WTC11 (cell line): ENCODE data around the gene GLI1. TPM values are rescaled to one million over a fixed set of nuclear protein-coding genes. Genes with fewer than 3 reads are reported as not detected.
A peak's percentile ranks its signal among the peaks of the same experiment; 100 is the strongest.

Source experiments
- AR ChIP-seq: fragments of 250-450 bp; sonication (Bioruptor Pico); IDR thresholded peaks from 2 replicates; pipeline ENCODE4 v1.9.0; 2021; ENCODE audit warnings: mild to moderate bottlenecking
- CBFB ChIP-seq: sonication (generic); formaldehyde crosslinking; IDR thresholded peaks from 2 replicates; pipeline ENCODE4 v1.8.1; 2022; ENCODE audit warnings: mild to moderate bottlenecking, low read depth, missing genetic modification reagents
- E2F4 ChIP-seq: sonication (generic); formaldehyde crosslinking; IDR thresholded peaks from 2 replicates; pipeline ENCODE4 v1.8.1; 2022; ENCODE audit warnings: low read depth, mild to moderate bottlenecking, moderate library complexity, missing genetic modification reagents, borderline replicate concordance
- EMX1 ChIP-seq: fragments of 250-450 bp; sonication (Bioruptor Pico); IDR thresholded peaks from 2 replicates; pipeline ENCODE4 v1.8.0; 2021; ENCODE audit warnings: mild to moderate bottlenecking
- ERG ChIP-seq: fragments of 250-450 bp; sonication (Bioruptor Pico); IDR thresholded peaks from 2 replicates; pipeline ENCODE4 v1.8.0; 2021; ENCODE audit warnings: mild to moderate bottlenecking
- ESRRA ChIP-seq: sonication (generic); formaldehyde crosslinking; IDR thresholded peaks from 2 replicates; pipeline ENCODE4 v1.8.1; 2022; ENCODE audit warnings: mild to moderate bottlenecking, missing genetic modification reagents, borderline replicate concordance
- ETV6 ChIP-seq: sonication (generic); formaldehyde crosslinking; IDR thresholded peaks from 2 replicates; pipeline ENCODE4 v1.8.1; 2022; ENCODE audit warnings: mild to moderate bottlenecking, missing genetic modification reagents
- GRHL2 ChIP-seq: fragments of 250-450 bp; sonication (Bioruptor Pico); IDR thresholded peaks from 2 replicates; pipeline ENCODE4 v1.8.0; 2022; ENCODE audit warnings: mild to moderate bottlenecking, moderate library complexity; ENCODE audit not compliant: insufficient replicate concordance, severe bottlenecking
- IRF2 ChIP-seq: sonication (generic); formaldehyde crosslinking; IDR thresholded peaks from 2 replicates; pipeline ENCODE4 v1.8.0; 2022; ENCODE audit warnings: low read depth, missing genetic modification reagents, borderline replicate concordance
- JAZF1 ChIP-seq: fragments of 250-450 bp; sonication (Bioruptor Pico); IDR thresholded peaks from 2 replicates; pipeline ENCODE4 v1.9.0; 2021; ENCODE audit warnings: moderate library complexity, mild to moderate bottlenecking, inconsistent platforms
- MXD4 ChIP-seq: fragments of 250-450 bp; sonication (Bioruptor Pico); IDR thresholded peaks from 2 replicates; pipeline ENCODE4 v1.8.0; 2021; ENCODE audit warnings: mild to moderate bottlenecking, moderate library complexity, borderline replicate concordance
- NR2C2 ChIP-seq: sonication (generic); formaldehyde crosslinking; IDR thresholded peaks from 2 replicates; pipeline ENCODE4 v1.8.0; 2022; ENCODE audit warnings: mild to moderate bottlenecking, missing genetic modification reagents
- PRDM15 ChIP-seq: sonication (generic); formaldehyde crosslinking; IDR thresholded peaks from 2 replicates; pipeline ENCODE4 v1.8.0; 2022; ENCODE audit warnings: missing genetic modification reagents
- RORB ChIP-seq: fragments of 250-450 bp; sonication (Bioruptor Pico); IDR thresholded peaks from 2 replicates; pipeline ENCODE4 v1.9.0; 2021; ENCODE audit warnings: mild to moderate bottlenecking
- SOX15 ChIP-seq: fragments of 250-450 bp; sonication (Bioruptor Pico); IDR thresholded peaks from 2 replicates; pipeline ENCODE4 v1.9.0; 2021; ENCODE audit warnings: mild to moderate bottlenecking
- TP53 ChIP-seq: sonication (generic); formaldehyde crosslinking; IDR thresholded peaks from 2 replicates; pipeline ENCODE4 v1.8.1; 2023; ENCODE audit warnings: mild to moderate bottlenecking, missing genetic modification reagents
- USF2 ChIP-seq: sonication (generic); formaldehyde crosslinking; IDR thresholded peaks from 2 replicates; pipeline ENCODE4 v1.8.1; 2023; ENCODE audit warnings: mild to moderate bottlenecking, missing genetic modification reagents, moderate library complexity
- ZBTB43 ChIP-seq: sonication (generic); formaldehyde crosslinking; IDR thresholded peaks from 2 replicates; pipeline ENCODE4 v1.8.1; 2023; ENCODE audit warnings: mild to moderate bottlenecking, missing genetic modification reagents
- ZNF219 ChIP-seq: sonication (generic); formaldehyde crosslinking; IDR thresholded peaks from 2 replicates; pipeline ENCODE4 v1.8.0; 2023; ENCODE audit warnings: missing genetic modification reagents, mild to moderate bottlenecking, borderline replicate concordance
- ZNF281 ChIP-seq: sonication (generic); formaldehyde crosslinking; IDR thresholded peaks from 2 replicates; pipeline ENCODE4 v1.8.0; 2023; ENCODE audit warnings: mild to moderate bottlenecking, missing genetic modification reagents
- ZNF317 ChIP-seq: sonication (generic); formaldehyde crosslinking; IDR thresholded peaks from 2 replicates; pipeline ENCODE4 v1.8.1; 2023; ENCODE audit warnings: low read depth, mild to moderate bottlenecking, moderate library complexity, missing genetic modification reagents, borderline replicate concordance
- ZNF423 ChIP-seq: fragments of 250-450 bp; sonication (Bioruptor Pico); IDR thresholded peaks from 2 replicates; pipeline ENCODE4 v2.1.2; 2022; ENCODE audit warnings: mild to moderate bottlenecking, moderate library complexity
- ZNF671 ChIP-seq: fragments of 250-450 bp; sonication (Bioruptor Pico); IDR thresholded peaks from 2 replicates; pipeline ENCODE4 v1.8.0; 2021; ENCODE audit warnings: mild to moderate bottlenecking
- total RNA-seq: library from RNA; stranded (reverse); gene quantifications from 3 replicates; pipeline ENCODE4 v1.2.3, GENCODE V29; 2021

Gene GLI1
- total RNA-seq, 1 experiment from 2014 or later, result 16.2 TPM

GRCh38 chr12:57454566-57455373 is 4.8 kb upstream of the GLI1 start, which contains the start of gene INHBE (continued):
- TF ChIP-seq ZNF671 (CRISPR knock-in tag) (no peak), MXD4 (CRISPR knock-in tag) (no peak), JAZF1 (CRISPR knock-in tag) (no peak), PRDM15 (no peak), ZNF423 (CRISPR knock-in tag) (no peak), AR (CRISPR knock-in tag) (no peak), TP53 (CRISPR knock-in tag) (no peak), ZNF219 (CRISPR knock-in tag) (no peak), E2F4 (CRISPR knock-in tag) (no peak), EMX1 (no peak), ZBTB43 (CRISPR knock-in tag) (no peak), ZNF317 (CRISPR knock-in tag) (no peak), ZNF281 (0 out of 2 replicates have a peak, but pooled peaks have one; percentile 55), ESRRA (CRISPR knock-in tag) (no peak), RORB (CRISPR knock-in tag) (no peak), IRF2 (CRISPR knock-in tag) (no peak), USF2 (CRISPR knock-in tag) (no peak), CBFB (CRISPR knock-in tag) (no peak), ERG (CRISPR knock-in tag) (no peak; the same call in 1 of the 2 replicates), NR2C2 (CRISPR knock-in tag) (no peak), ETV6 (CRISPR knock-in tag) (0 out of 2 replicates have a peak, but pooled peaks have one; percentile 55), GRHL2 (CRISPR knock-in tag) (no peak), SOX15 (no peak)
